Esophagus muscularis mucosa (tissue), 4 donors: ENCODE data around the gene TMEM117. TPM values are rescaled to one million over a fixed set of nuclear protein-coding genes. Genes with fewer than 3 reads are reported as not detected.

Experiments
- DNase-seq: peaks from one replicate; pipeline ENCODE4 v3.0.0-alpha.2; 2017; ENCODE audit errors: extremely low spot score
- H3K27ac ChIP-seq, 4 donors: fragments of 200-600 bp; sonication (generic); replicated peaks in 1 of 4; 1 replicate in 3 of 4; 2 replicates in 1 of 4; pipeline ENCODE4 v1.5.1; 2016 to 2019; ENCODE audit warnings: mild to moderate bottlenecking in 1 of 4
- H3K27me3 ChIP-seq, 4 donors: fragments of 200-600 bp; sonication (generic); one replicate each; pipeline versions ENCODE4 v1.5.1 to v1.6.0; 2016 to 2019
- H3K36me3 ChIP-seq, 4 donors: fragments of 200-600 bp; sonication (generic); one replicate each; pipeline ENCODE4 v1.5.1; 2016 to 2019
- H3K4me1 ChIP-seq, 4 donors: fragments of 200-600 bp; sonication (generic); one replicate each; pipeline ENCODE4 v1.5.1; 2016 to 2019
- H3K4me3 ChIP-seq, 4 donors: fragments of 200-600 bp; sonication (generic); 1 replicate in 2 of 4; 2 replicates in 2 of 4; pipeline ENCODE4 v1.5.1; 2016 to 2019; ENCODE audit warnings: mild to moderate bottlenecking in 4 of 4, moderate library complexity in 1 of 4
- H3K9me3 ChIP-seq, 4 donors: fragments of 200-600 bp; sonication (generic); 1 replicate in 3 of 4; 2 replicates in 1 of 4; pipeline ENCODE4 v1.5.1; 2016 to 2019
- EP300 ChIP-seq: sonication (generic); formaldehyde crosslinking; IDR thresholded peaks from one replicate; pipeline ENCODE4 v1.6.1; 2017; ENCODE audit warnings: antibody characterized with exemption
- POLR2A ChIP-seq: fragments of 450-650 bp; IDR thresholded peaks from one replicate; pipeline ENCODE4 v1.6.1; 2017; ENCODE audit warnings: antibody characterized with exemption, moderate library complexity, mild to moderate bottlenecking, low read depth
- POLR2AphosphoS5 ChIP-seq, 2 donors: sonication (generic); formaldehyde crosslinking; IDR thresholded peaks; one replicate each; pipeline ENCODE4 v1.6.1; 2017; ENCODE audit warnings: antibody characterized with exemption in 2 of 2
- WGBS: methylation state at CpG from one replicate; pipeline ENCODE4 v1.1.5; 2018; 5-methylcytosine and 5-hydroxymethylcytosine counted together
- intact Hi-C: fragments of 100-400 bp; cut with DNase I; formaldehyde crosslinking; loops from one replicate; pipeline ENCODE4 v1.15.1; 2023
- total RNA-seq, 4 donors: library from RNA; depleted of rRNA; stranded (reverse); fragments of >200 nt; gene quantifications; one replicate each; pipeline versions ENCODE4 v1.1.0 to v1.2.1, GENCODE V29; 2016
- TF ChIP-seq, protein P1 (sequence below), 3 experiments: fragments of 200-600 bp in 2 of 3; fragments of 450-650 bp in 1 of 3; sonication (generic) in 2 of 3; IDR thresholded peaks; one replicate each; pipeline ENCODE4 v1.5.1; 2017 to 2019; ENCODE audit warnings: antibody characterized with exemption in 3 of 3, mild to moderate bottlenecking in 2 of 3, moderate library complexity in 1 of 3

The TMEM117 gene
- total RNA-seq, 4 donors from 2014 or later = 11.2 to 18.7 (median 12.8) TPM

GRCh38 chr12:43807386-43807785 lies 28.5 kb upstream of the TMEM117 start:
- DNase-seq = no peak
- Histone ChIP-seq H3K9me3 (no peaks in the 10 kb centered on the region), H3K27ac (peak overlapping the region in 3 of 4 donors; percentile 90 to 98 (median 96)), H3K4me3 (no peak overlapping the region), H3K4me1 (peaks cover 19 to 33% (median 32%) of the 10 kb centered on the region in 4 donors), H3K27me3 (no peaks in the 10 kb centered on the region), H3K36me3 (peaks cover 0 to 8% (median 0%) of the 10 kb centered on the region in 4 donors)
- intact Hi-C loops = loop anchor here (5.0 to 10.0 kb wide), 2 partner anchors 50 to 77 kb away; partner anchors contain the start of genes IRAK4 and PUS7L
- no peak for TF ChIP-seq POLR2AphosphoS5 (IDR thresholded peaks at IDR 0.05)
- TF ChIP-seq POLR2A = no peak
- TF ChIP-seq, protein P1, sequence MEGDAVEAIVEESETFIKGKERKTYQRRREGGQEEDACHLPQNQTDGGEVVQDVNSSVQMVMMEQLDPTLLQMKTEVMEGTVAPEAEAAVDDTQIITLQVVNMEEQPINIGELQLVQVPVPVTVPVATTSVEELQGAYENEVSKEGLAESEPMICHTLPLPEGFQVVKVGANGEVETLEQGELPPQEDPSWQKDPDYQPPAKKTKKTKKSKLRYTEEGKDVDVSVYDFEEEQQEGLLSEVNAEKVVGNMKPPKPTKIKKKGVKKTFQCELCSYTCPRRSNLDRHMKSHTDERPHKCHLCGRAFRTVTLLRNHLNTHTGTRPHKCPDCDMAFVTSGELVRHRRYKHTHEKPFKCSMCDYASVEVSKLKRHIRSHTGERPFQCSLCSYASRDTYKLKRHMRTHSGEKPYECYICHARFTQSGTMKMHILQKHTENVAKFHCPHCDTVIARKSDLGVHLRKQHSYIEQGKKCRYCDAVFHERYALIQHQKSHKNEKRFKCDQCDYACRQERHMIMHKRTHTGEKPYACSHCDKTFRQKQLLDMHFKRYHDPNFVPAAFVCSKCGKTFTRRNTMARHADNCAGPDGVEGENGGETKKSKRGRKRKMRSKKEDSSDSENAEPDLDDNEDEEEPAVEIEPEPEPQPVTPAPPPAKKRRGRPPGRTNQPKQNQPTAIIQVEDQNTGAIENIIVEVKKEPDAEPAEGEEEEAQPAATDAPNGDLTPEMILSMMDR (IDR thresholded peaks at IDR 0.05) = no peak
- no peak for TF ChIP-seq EP300
- 94% methylated on average over 3 of the region's 3 CpGs for whole genome bisulfite sequencing

DNA sequence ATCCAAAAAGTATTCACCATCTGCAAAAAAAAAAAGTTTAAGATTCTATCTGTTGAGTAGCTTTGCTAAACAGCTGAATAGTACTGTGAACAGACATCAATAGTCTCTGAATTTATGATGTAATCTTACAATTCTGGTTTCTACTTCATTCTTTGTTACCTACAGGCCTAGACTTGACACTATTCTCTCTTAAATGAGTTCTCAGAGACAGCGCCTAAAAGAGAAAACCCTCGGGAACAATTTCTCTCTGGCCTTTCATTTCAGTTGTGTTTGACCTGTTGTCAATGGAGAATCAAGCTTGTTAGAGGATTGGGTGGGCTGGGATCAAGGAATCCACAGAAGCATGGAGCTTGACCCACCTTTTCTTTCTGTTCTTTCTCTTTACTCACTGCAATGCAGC lies 23.8 kb upstream of the TMEM117 start:
- H3K27me3 ChIP-seq = no peaks in the 10 kb centered on the region
- TF ChIP-seq EP300 = no peak
- no peak for TF ChIP-seq POLR2A
- TF ChIP-seq POLR2AphosphoS5 (IDR thresholded peaks at IDR 0.05) = no peak
- TF ChIP-seq, protein P1 (IDR thresholded peaks at IDR 0.05) = no peak
- no peaks in the 10 kb centered on the region for H3K36me3 ChIP-seq
- H3K27ac ChIP-seq = no peak overlapping the region
- H3K4me3 ChIP-seq = no peak overlapping the region
- intact Hi-C loops = no loop called here
- H3K9me3 ChIP-seq = no peaks in the 10 kb centered on the region
- DNase-seq = no peak
- WGBS = 89% methylated on average over 2 of the region's 2 CpGs
- peaks cover 0 to 2% (median under 1%) of the 10 kb centered on the region in 4 donors for H3K4me1 ChIP-seq

GRCh38 chr12:43812926-43813325 lies 23.0 kb upstream of the TMEM117 start:
- H3K9me3 ChIP-seq = no peaks in the 10 kb centered on the region
- no peak for TF ChIP-seq POLR2A
- TF ChIP-seq, protein P1 (IDR thresholded peaks at IDR 0.05) = no peak
- TF ChIP-seq EP300 = no peak
- no peak for TF ChIP-seq POLR2AphosphoS5 (IDR thresholded peaks at IDR 0.05)
- no peaks in the 10 kb centered on the region for H3K4me1 ChIP-seq
- H3K4me3 ChIP-seq = no peak overlapping the region
- intact Hi-C loops = no loop called here
- no peaks in the 10 kb centered on the region for H3K36me3 ChIP-seq
- no peak for DNase-seq
- 100% methylated on average over 4 of the region's 4 CpGs for WGBS
- H3K27ac ChIP-seq = no peak overlapping the region
- no peaks in the 10 kb centered on the region for H3K27me3 ChIP-seq

GRCh38 chr12:43815416-43815815 lies 20.5 kb upstream of the TMEM117 start:
- Histone ChIP-seq H3K27me3 (no peaks in the 10 kb centered on the region), H3K4me1 (no peaks in the 10 kb centered on the region), H3K27ac (no peak overlapping the region), H3K36me3 (no peaks in the 10 kb centered on the region), H3K4me3 (no peak overlapping the region), H3K9me3 (no peaks in the 10 kb centered on the region)
- 74% methylated on average over 3 of the region's 3 CpGs for WGBS
- DNase-seq = no peak
- intact Hi-C loops = no loop called here
- no peak for TF ChIP-seq POLR2A
- no peak for TF ChIP-seq EP300
- TF ChIP-seq POLR2AphosphoS5 (IDR thresholded peaks at IDR 0.05) = no peak
- TF ChIP-seq, protein P1 (IDR thresholded peaks at IDR 0.05) = no peak

DNA sequence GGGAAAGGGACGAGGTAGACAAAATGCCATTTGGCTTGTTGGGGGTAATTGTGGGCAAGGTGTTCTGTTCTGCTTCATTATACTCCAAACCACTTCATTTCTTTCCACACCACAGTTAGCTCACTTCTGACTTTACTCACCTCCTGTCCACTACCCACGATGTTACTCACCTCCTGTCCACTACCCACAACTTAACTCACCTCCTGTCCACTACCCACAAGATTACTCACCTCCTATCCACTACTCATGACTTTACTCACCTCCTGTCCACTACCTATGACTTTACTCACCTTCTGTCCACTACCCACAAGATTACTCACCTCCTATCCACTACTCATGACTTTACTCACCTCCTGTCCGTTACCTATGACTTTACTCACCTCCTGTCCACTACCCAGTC lies 19.7 kb upstream of the TMEM117 start:
- Histone ChIP-seq H3K4me3 (no peak overlapping the region), H3K4me1 (no peaks in the 10 kb centered on the region), H3K9me3 (no peaks in the 10 kb centered on the region), H3K27ac (no peak overlapping the region), H3K27me3 (no peaks in the 10 kb centered on the region), H3K36me3 (no peaks in the 10 kb centered on the region)
- WGBS = 87% methylated on average over 3 of the region's 3 CpGs
- intact Hi-C loops = no loop called here
- TF ChIP-seq, protein P1 (IDR thresholded peaks at IDR 0.05) = no peak
- TF ChIP-seq EP300 (no peak), POLR2A (no peak), POLR2AphosphoS5 (IDR thresholded peaks at IDR 0.05) (no peak)
- DNase-seq = no peak
